Hepatocyte (in vitro differentiated cells): ENCODE data around the gene OSBP2.

Experiments
- CTCF ChIP-seq: fragments of 200-600 bp; sonication (generic); IDR thresholded peaks from 2 replicates; pipeline ENCODE4 v1.5.1; 2016; ENCODE audit warnings: antibody characterized with exemption, mild to moderate bottlenecking; ENCODE audit not compliant: poor library complexity
- EZH2 ChIP-seq: fragments of 200-600 bp; sonication (generic); IDR thresholded peaks from 2 replicates; pipeline ENCODE4 v1.6.1; 2016; ENCODE audit warnings: antibody characterized with exemption, mild to moderate bottlenecking, borderline replicate concordance
- EZH2phosphoT487 ChIP-seq: fragments of 200-600 bp; sonication (generic); IDR thresholded peaks from one replicate; pipeline ENCODE4 v1.6.1; 2018; ENCODE audit warnings: antibody characterized with exemption, mild to moderate bottlenecking, low read depth, moderate library complexity; ENCODE audit not compliant: unreplicated experiment, severe bottlenecking

DNA sequence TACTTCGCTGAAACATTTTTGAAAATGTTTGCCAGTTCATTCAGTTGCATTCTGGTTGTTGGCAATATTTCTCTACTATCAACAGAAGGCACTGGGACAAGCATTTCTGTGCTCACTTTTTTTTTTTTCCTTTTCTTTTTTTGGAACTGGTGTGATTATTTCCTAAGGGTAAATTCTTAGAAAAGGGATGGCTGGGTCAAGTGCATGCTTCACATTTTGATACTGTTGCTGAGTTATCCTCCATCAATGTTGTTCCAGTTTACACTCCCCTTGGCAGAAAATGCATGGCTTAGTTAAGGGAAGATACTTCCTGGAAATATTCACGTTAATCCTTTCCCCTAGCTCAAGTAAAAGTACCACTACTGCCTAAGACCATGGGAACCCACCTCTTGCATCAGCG, 81.8 kb downstream of the OSBP2 start:
- TF ChIP-seq CTCF (no peak), EZH2 (no peak), EZH2phosphoT487 (no peak)
